Lower leg skin (tissue), 4 donors: ENCODE data around the gene EVPLL. TPM values are rescaled to one million over a fixed set of nuclear protein-coding genes. Genes with fewer than 3 reads are reported as not detected.
A peak's percentile ranks its signal among the peaks of the same experiment; 100 is the strongest.

ENCODE experiments used
- DNase-seq, 2 donors: peaks; one replicate each; pipeline ENCODE4 v3.0.0-alpha.2; 2019; ENCODE audit warnings: low spot score in 2 of 2
- H3K4me3 ChIP-seq: fragments of 200-600 bp; sonication (generic); 2 replicates; pipeline ENCODE4 v1.5.1; 2017; ENCODE audit warnings: mild to moderate bottlenecking, low read depth; ENCODE audit not compliant: poor library complexity, severe bottlenecking
- POLR2A ChIP-seq, 2 donors: fragments of 450-650 bp; IDR thresholded peaks; one replicate each; pipeline ENCODE4 v1.6.1; 2016 to 2017; ENCODE audit warnings: antibody characterized with exemption in 2 of 2, mild to moderate bottlenecking in 1 of 2, moderate library complexity in 1 of 2
- WGBS, 2 donors: methylation state at CpG; one replicate each; pipeline ENCODE4 v1.1.5; 2018; 5-methylcytosine and 5-hydroxymethylcytosine counted together
- intact Hi-C: fragments of 100-400 bp; cut with DNase I; formaldehyde crosslinking; loops from one replicate; pipeline ENCODE4 v1.15.0; 2023; ENCODE audit warnings: low total_unique reads
- total RNA-seq, 4 donors: library from RNA; depleted of rRNA; stranded (reverse); fragments of >200 nt; gene quantifications; one replicate each; pipeline ENCODE4 v1.1.0, GENCODE V29; 2016
- TF ChIP-seq, protein P1 (sequence below), 3 donors: fragments of 450-650 bp; IDR thresholded peaks; one replicate each; pipeline ENCODE4 v1.5.1; 2016; ENCODE audit warnings: antibody characterized with exemption in 3 of 3, mild to moderate bottlenecking in 3 of 3, moderate library complexity in 2 of 3

EVPLL gene
- total RNA-seq, 4 donors from 2014 or later: 4.4 to 19.9 (median 5.2) TPM

DNA sequence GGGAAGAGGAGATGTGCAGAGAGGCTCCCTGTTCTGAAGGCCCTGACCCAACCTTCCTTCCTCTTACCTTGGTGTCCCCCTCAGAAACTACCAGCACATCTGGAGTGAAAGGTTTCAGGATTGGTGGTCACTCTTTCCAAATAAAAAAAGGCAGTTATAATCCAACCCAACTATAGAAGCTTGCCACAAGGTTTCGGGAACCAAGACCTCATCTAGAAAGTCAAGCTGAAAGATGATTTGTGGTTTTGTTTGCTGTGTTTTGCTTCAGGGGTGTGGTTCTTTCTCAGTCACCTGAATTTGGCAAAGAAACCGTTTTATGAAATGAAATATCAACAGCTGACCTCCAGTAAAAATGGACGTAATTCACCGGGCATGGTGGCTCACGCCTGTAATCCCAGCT, 33.6 kb upstream of the EVPLL start:
- 72 to 83% methylated on average over 5 of the region's 5 CpGs for WGBS, 2 donors
- no peak overlapping the region for H3K4me3 ChIP-seq
- DNase-seq: no peak
- TF ChIP-seq, protein P1, sequence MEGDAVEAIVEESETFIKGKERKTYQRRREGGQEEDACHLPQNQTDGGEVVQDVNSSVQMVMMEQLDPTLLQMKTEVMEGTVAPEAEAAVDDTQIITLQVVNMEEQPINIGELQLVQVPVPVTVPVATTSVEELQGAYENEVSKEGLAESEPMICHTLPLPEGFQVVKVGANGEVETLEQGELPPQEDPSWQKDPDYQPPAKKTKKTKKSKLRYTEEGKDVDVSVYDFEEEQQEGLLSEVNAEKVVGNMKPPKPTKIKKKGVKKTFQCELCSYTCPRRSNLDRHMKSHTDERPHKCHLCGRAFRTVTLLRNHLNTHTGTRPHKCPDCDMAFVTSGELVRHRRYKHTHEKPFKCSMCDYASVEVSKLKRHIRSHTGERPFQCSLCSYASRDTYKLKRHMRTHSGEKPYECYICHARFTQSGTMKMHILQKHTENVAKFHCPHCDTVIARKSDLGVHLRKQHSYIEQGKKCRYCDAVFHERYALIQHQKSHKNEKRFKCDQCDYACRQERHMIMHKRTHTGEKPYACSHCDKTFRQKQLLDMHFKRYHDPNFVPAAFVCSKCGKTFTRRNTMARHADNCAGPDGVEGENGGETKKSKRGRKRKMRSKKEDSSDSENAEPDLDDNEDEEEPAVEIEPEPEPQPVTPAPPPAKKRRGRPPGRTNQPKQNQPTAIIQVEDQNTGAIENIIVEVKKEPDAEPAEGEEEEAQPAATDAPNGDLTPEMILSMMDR (IDR thresholded peaks at IDR 0.05): no peak
- TF ChIP-seq POLR2A (IDR thresholded peaks at IDR 0.05): no peak
- intact Hi-C loops: no loop called here

DNA sequence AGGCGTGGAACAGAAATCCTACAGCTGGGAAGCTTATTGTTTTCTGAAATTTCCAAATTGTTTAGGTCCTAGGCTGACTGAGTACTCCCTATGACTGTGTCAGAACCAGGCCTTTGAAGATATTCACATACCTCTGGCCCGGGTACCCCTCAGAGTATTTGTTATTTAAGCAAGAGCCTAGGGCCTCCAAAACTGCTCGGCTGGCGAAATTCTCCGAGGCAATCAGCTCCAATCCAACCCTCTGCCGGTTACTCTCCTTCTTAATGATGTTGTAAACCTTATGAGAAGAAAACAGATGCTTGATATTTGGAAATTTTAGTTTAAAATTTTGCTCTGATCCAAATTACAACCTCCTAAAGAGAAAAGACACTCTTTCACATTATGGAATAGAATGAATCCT, 24.0 kb upstream of the EVPLL start:
- WGBS, 2 donors: 93 to 98% methylated on average over 6 of the region's 6 CpGs
- TF ChIP-seq, protein P1 (IDR thresholded peaks at IDR 0.05): no peak
- TF ChIP-seq POLR2A (IDR thresholded peaks at IDR 0.05): no peak
- DNase-seq: no peak
- intact Hi-C loops: no loop called here
- H3K4me3 ChIP-seq: no peak overlapping the region

DNA sequence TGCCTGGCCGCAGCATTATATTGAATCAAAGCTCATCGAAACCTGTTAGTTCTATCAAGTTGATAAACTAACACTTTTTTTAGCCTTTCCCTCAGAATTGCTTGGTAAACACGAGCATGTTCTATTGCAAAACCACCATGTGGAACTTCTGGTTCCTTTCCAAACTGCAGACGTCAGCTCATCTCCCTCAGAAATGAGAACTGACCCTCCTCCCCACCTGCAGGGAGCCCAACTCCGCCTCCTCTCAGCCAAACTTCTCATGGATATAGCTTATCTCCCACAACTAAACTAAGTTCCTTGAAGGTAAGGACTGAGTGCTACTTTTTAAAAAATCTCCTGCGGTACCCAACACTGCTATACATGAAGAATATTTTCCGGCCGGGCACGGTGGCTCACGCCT, 21.0 kb upstream of the EVPLL start:
- no peak for TF ChIP-seq POLR2A (IDR thresholded peaks at IDR 0.05)
- TF ChIP-seq, protein P1 (IDR thresholded peaks at IDR 0.05): no peak
- WGBS, 2 donors: 82 to 85% methylated on average over 10 of the region's 10 CpGs
- peak in 1 of 2 donors; percentile 75 for DNase-seq
- intact Hi-C loops: no loop called here
- no peak overlapping the region for H3K4me3 ChIP-seq

DNA sequence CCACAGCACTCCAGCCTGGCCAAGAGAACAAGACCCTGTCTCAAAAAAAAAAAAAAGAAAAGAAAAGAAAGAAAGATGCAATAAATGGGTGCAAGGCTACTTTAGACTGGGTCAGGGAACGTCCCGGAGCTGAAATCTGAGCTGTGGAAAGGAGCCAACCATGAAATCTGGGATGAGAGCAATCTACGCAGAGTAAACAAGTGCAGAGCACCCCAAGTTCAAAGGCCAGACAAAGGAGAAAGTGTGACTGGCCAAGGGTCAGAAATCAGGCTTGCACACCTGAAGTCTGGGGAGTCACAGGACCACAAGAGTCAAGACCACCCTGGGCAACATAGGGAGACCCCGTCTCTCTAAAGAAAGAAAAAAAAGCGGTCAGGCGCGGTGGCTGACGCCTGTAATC, 17.1 kb upstream of the EVPLL start:
- intact Hi-C loops: no loop called here
- TF ChIP-seq POLR2A (IDR thresholded peaks at IDR 0.05): no peak
- TF ChIP-seq, protein P1 (IDR thresholded peaks at IDR 0.05): no peak
- DNase-seq: no peak
- WGBS, 2 donors: 87 to 93% methylated on average over 8 of the region's 8 CpGs
- no peak overlapping the region for H3K4me3 ChIP-seq

DNA sequence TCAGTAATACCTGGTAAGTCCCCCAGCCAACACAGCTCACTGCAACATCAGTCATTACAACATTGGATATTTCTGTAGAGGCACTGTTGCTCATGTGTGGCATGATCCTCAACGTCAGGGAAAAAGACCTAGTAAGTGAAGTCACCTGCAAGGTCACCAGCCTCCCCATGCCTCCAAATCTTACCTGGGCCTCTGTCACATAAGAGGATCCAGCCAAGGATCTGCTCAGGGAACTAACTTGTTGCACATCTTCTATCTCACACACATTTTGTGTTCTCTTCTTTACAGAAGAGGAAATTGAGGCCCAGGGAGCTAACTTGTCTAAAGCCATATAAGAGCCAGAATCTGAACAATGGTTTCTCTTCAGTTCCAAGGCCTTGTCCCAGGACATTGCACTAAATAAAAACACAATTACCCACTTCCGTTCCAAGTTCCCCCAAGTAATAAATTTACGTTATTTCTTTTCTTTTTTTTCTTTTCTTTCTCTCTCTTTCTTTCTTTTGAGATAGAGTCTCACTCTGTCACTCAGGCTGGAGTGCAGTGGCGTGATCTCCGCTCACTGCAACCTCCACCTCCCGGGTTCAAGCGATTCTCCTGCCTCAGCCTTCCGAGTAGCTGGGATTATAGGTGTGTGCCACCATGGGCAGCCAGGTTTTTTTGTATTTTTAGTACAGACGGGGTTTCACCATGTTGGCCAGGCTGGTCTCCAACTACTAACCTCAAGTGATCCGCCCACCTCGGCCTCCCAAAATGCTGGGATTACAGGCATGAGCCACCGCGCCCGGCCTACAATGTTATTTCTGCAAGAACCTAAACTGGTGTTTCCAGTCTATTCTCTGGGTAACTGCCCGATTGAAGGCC, 15.5 kb upstream of the EVPLL start:
- intact Hi-C loops: no loop called here
- WGBS, 2 donors: 33 to 40% methylated on average over 15 of the region's 15 CpGs
- no peak for DNase-seq

More for the DNA sequence above, 15.5 kb upstream of the EVPLL start:
- TF ChIP-seq, protein P1 (IDR thresholded peaks at IDR 0.05): no peak
- TF ChIP-seq POLR2A (IDR thresholded peaks at IDR 0.05): no peak
- H3K4me3 ChIP-seq: no peak overlapping the region
